A204.1 (cell line): ENCODE results near the gene ABCA13.
A peak's percentile ranks its signal among the peaks of the same experiment; 100 is the strongest.

ENCODE experiments used
- FAIRE-seq: peaks from 2 replicates; lab custom pipeline; 2012; peaks lifted over from hg19 to GRCh38; lab: Jason Lieb, UNC

The ABCA13 gene

DNA sequence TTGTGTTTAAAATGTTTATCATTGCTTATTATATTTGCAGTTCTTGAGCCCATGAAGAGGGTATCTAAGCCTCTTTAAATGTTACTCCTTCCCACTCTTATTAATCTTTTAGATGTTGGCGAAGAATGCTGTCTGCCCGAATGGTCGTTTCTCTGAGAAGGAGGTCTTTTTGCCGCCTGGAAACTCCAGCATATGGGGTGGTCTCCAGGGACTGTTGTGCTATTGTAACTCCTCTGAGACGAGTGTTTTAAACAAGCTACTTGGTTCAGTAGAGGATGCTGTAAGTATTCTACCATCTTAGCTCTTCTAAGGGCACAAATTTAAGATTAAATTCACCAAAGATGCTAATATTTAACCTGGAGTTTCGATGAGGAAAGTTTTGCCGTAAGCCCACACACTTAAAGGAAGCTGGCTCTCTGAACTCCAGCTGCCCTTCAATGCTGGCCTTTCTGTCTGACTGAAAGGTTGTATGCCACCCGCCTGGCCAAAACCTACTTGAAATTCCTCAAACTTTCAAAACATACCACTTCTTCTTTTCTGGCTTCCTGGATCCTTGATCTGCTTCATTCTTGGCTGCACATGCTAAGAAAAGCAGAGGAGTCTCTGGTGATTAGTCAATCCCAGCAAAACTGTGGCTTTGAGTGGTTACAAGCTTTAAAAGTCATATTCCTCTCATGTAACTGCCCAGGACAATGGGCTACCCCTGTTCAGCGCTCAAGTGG, 74.7 kb downstream of the ABCA13 start:
- no peak for FAIRE-seq

DNA sequence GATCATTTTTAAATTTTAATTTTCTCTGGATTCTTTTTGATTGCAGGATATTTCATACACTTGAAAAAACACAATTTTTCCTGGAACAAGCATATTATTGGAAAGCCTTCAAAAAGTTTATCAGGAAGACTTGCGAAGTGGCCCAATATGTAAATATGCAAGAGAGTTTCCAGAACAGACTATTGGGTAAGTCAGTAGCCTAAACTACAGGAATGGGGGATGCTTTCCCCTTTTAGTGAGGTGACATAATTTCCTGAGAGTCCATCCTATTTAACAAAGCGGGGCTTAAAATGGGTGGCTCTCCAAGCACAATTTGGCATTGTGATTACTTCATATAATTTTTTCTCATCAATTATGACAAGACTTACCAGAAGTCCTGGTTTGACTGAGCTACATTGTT, 77.9 kb downstream of the ABCA13 start:
- FAIRE-seq: no peak

- FAIRE-seq: no peak
Measured at GRCh38 chr7:48250441-48250951, 79.2 kb downstream of the ABCA13 start.

DNA sequence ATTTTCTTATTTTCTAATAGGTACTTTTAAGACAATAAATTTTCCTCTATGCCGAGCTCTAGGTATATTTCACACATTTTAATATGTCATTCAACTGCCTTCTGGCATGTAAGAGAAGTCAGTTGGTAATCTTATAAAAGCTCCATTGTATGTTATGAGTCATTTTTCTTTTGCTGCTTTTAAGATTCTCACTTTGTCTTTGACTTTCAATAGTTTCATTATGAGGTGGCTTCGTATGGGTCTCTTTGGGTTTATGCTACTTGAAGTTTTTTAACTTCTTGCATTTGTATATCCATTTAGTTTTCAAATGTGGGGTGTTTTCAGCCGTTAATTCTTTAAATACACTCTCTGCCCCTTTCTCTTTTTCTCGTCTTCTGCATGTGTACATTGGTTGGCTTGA, 80.5 kb downstream of the ABCA13 start:
- no peak for FAIRE-seq

- no peak for FAIRE-seq
Measured at GRCh38 chr7:48252995-48253394, 81.7 kb downstream of the ABCA13 start.

GRCh38 chr7:48255046-48255445, 83.8 kb downstream of the ABCA13 start:
- no peak for FAIRE-seq

DNA sequence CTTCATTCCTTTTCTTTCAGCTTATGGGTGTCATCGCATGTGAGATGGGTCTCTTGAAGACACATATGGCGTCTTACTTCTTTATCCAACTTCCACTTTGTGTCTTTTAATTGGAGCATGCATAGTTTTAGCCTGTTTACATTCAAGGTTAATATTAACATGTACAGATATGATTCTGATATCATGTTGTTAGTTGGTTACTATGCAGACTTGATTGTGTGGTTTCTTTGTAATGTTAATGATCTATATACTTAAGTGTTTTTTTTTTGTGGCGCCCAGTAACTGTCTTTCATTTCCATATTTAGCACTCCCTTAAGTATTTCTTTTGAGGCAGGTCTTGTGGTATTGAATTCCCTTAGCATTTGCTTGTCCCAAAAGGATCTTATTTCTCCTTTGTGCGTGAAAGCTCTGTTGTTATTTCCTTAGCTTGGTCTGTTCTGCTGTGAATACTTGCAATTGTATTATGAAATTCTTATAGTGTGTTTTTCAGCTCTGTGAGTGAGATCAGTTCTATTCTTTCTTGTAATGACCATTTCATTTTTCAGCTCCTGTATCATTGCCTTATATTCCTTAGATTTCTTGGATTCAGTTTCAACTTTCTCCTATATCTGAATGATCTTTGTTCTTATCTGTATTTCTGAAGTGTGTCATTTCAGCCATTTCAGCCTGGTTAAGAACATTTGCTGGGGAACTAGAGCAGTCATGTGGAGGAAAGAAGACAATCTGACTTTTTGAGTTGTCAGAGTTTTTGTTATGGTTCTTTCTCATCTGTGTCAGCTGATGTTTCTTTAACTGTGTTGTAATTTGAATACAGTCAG, 88.4 kb downstream of the ABCA13 start:
- FAIRE-seq: no peak

DNA sequence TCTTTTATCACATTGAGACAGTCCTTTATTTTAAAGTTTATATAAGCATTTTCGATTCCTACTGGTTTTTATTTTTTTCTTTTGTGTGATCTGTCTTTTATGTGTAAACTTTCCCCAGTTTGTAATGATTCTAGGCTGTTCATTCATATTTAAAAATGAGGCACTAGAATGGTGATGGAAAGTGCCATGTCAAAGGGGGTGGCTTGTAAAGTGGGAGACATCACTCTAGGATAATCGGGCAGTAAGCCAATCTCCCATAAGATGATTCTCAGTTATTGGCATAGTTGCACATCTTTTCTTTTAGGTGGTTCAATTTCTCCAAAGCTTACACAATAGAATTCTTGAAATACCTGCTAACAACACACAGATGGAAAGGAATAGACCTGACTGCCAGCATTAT, 90.4 kb downstream of the ABCA13 start:
- FAIRE-seq: no peak

DNA sequence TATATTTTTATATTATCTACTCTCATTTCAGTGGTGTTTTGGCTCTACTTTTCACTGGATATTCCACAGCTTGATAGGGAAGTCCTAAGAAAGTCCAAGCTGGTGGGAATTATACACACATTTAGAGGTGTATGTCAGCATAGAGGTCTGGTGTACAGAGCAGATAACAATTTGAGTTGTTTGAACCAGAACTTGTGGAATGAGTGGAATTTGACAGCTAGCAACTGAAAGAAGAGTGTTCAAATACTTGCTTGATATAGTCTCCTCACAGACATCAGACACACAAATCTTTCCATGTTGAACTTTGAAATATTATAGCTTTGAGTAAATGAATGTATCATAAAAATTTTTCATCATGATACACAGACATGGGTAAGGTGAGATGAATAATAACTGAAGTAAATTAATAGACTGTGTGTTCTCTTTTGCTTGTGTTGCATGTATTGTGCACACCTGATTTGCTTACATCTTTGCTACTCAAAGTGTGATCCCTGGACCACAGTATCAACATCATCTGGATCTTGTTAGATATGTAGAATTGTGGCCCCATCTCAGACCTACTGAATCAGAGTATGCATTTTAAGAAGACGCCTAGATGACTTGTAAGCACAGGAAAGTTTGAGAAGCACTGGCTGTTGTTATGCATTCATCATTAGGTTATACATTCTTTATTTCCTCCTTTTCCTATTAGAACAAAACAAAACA, 91.5 kb downstream of the ABCA13 start:
- FAIRE-seq: no peak

DNA sequence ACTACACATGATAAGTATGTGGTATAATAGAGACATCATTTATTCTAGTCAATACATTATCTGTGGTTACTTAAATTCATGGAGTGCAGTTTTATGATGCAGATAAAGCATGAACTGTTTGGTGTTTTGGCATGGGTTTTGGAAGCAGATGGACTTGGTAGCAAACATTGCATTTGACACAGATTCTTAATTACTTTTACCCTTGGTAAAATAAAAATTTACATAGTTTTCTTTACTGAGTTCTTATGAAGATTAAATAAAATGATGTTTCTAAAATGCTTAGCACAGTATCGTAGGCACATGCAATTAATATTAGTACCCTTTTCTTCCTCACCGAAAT, 92.0 kb downstream of the ABCA13 start:
- no peak for FAIRE-seq

GRCh38 chr7:48269066-48269465, 97.8 kb downstream of the ABCA13 start:
- FAIRE-seq: no peak

- no peak for FAIRE-seq
Measured at GRCh38 chr7:48274662-48275061, 103.4 kb downstream of the ABCA13 start.

GRCh38 chr7:48279420-48279819, 108.2 kb downstream of the ABCA13 start:
- FAIRE-seq: no peak

DNA sequence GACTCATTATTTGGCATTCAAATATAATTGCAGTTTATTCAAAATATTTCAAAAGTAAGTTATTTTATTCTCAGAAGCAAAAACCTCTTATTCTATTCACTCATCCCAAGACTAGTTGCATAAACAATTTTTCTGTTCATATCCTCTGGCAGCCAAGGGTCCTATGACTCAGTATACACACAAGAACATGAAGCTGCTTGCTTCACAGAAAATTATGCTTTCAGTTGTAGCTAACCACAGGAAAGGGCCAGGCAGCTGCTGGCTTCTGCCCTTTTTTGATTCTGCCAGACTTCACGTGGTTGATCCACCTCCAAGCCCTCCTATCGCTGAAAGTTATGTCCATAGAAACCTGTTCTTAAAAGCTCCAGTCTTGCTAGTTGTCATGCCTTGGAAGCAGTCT, 108.8 kb downstream of the ABCA13 start:
- no peak for FAIRE-seq

GRCh38 chr7:48285373-48285772, 114.1 kb downstream of the ABCA13 start:
- no peak for FAIRE-seq

DNA sequence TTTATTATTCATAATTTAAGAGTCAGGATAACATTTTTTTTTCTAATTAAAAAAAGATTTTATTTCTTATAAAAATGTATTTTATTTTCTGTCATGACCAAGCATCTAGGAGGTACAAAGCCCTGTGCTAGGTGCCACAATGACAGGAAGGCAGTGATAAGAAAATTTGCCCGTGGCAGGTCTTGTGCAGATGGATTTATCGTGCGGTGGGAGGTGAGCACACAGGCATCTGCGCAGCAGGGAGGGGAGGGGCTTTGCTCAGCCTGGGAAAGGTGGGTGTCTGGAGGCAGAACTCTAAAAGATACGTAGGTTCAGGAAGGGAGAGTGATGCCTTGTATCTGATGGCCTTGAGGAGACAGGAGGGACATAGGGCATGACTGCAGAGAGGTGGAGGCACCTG, 115.6 kb downstream of the ABCA13 start:
- FAIRE-seq: no peak

- no peak for FAIRE-seq
Measured at GRCh38 chr7:48289656-48290055, 118.4 kb downstream of the ABCA13 start.

GRCh38 chr7:48292949-48293348, 121.7 kb downstream of the ABCA13 start:
- no peak for FAIRE-seq

DNA sequence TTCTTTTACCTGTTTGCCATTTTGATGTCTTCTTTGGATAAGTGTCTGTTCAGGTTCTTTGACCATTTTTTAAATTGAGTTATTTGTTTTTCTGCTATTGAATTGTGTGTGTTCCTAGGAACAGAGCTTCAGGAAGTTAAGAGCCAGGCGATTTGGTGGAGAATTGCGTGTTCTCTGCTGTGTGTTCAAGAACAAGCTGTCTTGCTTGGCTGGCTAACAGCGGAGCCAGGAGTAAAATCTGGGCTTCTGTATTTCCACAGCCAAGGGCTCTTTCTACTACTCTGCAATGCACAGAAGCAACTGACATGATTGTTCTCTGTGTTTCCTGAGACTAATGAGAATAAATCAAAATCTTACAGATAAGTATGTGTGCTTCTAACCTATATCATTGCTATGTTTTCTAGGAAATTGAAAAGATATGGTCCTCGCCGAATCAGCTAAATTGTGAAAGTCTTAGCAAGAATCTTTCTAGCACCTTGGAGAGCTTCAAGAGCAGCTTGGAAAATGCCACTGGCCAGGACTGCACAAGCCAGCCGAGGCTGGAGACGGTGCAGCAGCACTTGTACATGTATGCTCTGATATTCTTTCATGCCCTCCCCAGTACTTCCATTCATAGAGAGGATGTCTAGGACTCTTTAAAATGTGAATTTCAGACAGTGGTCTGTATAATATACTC, 124.2 kb downstream of the ABCA13 start:
- FAIRE-seq: no peak

GRCh38 chr7:48296966-48297365, 125.7 kb downstream of the ABCA13 start:
- no peak for FAIRE-seq

DNA sequence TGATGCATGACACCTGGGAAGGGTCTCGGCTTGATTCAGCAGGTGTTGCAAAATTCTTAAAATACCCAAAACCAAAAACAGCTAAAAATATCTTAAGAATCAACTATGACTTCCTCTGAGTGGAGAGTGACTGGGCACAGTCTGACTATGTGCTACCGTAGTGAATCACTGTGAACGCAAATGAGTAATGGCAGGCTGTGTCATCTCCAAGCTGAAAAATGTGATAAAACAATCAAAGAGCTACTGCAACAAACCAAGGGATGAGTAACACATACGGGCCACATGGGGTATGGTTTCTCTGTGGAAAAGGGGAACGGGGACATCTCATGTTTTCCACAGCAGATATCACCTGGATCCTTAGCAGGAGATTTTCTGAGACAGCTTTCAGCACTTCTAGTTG, 127.5 kb downstream of the ABCA13 start:
- FAIRE-seq: no peak

DNA sequence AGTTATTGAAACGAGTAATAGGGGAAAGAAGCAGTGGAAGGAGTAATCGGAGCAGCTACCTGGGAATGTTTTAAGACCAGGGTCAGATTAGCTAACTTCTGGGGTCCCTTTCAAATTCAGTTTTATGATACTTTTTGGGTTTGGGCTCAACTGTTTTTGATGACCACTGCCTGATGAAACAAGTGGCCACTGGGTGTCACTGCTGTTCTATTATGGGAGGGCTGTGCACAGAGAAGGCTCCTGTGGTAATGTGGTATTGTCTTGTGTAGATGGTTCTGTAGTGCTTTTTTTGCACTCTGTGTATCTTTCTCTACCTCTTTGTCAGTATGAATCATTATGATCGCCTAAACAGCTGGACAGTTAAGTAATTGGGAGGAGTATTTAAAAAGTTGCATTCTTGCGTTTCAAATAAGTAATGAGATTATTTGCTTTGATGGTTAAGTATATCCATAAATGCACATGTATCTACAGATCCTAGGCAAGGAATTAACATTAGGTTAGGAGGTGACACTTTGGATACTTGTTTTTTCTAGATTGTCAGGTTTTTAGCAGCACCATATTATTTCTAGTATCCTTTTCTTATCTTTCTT, 128.4 kb downstream of the ABCA13 start:
- peak; percentile 35 for FAIRE-seq
